GM12878 (cell line): ENCODE data around the gene ITPR3.

Experiments used
- CHD2 ChIP-seq: IDR thresholded peaks from 2 replicates; pipeline ENCODE4 v1.6.1; 2011; ENCODE audit warnings: low read depth, low read length, improper control_type of control experiment, borderline replicate concordance
- SMC3 ChIP-seq: IDR thresholded peaks from 2 replicates; pipeline ENCODE4 v1.6.1; 2011; ENCODE audit warnings: low read length, improper control_type of control experiment, borderline replicate concordance
- SP1 ChIP-seq: IDR thresholded peaks from one replicate; pipeline ENCODE4 v1.6.1; 2011; ENCODE audit warnings: low read depth, low read length
- ZNF274 ChIP-seq: IDR thresholded peaks from one replicate; pipeline ENCODE4 v1.8.0; 2011; ENCODE audit not compliant: insufficient read length, insufficient read depth

DNA sequence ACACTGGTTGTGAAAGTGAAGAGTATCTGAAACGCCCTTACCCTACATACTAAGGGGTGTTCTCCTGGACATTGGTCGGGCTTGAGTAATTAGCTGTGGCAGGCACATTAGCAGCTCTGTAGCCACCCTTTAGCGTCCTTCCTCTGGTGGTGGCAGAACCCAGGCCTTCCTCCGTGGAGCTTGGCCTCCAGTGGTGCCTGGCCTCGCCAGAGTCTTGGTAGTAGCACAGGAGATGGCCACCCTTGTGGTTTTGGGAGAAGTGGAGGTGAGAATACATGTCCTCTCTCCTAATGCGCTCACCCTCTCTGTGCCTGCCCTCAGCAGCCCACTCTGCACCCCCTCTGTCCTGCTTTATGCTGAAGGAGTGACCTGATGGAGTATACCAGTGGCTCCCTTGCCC, 107.9 kb downstream of the ITPR3 start:
- TF ChIP-seq SP1 (no peak), SMC3 (no peak), ZNF274 (no peak), CHD2 (no peak)
